Measurements from ENCODE around the gene ZFAND6.

- no peak for TF ChIP-seq CTCF (IDR thresholded peaks at IDR 0.05)
- TF ChIP-seq POLR2A (IDR thresholded peaks at IDR 0.05), result no peak
Observed at GRCh38 chr15:80099241-80099640, 39.8 kb downstream of the ZFAND6 start.

All from Peyer's patch (tissue), 4 donors.